ENCODE data around the gene CARHSP1. TPM values are rescaled to one million over a fixed set of nuclear protein-coding genes. Genes with fewer than 3 reads are reported as not detected.
A peak's percentile ranks its signal among the peaks of the same experiment; 100 is the strongest.

CARHSP1 gene
- total RNA-seq, 3 donors from 2014 or later (not counting 1 experiment from before 2014, with no cell fraction given): 59.0 to 70.0 (median 60.1) TPM

DNA sequence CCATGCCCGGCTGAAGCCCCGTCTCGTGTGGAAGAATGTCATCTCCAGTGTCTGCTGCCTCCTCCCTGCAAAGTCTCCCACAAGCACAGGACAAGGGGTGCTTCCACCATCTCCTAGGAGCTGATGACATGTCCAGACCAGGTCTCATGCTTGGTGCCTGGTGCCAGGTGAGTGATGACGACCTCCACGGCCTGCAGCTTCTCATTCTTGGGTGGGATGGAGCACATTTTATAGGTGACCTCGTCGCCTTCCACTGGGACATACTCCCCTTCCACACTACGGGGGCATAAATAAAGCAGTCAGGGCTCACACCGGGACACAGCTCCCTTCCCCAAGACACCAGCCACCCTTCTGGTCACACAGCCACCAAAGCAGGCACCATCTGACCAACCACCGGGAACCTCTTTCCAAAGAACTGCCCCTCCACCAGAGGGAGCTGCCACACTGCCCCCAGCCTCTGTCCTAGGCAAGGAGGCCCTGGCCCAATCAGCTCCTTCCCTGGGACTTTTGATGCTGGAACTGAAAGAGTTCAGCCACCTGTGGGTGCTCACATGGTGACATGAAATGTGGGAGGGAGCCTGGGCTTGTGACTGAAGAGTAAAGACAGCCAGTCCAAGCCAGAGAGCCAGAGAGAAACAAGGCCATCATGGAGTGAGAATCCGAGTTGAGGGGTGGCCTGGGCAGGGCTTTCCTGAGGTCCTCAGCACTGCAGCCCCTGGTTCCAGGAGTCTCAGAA is 13.6 kb downstream of the CARHSP1 start:
- TF ChIP-seq, protein P1, sequence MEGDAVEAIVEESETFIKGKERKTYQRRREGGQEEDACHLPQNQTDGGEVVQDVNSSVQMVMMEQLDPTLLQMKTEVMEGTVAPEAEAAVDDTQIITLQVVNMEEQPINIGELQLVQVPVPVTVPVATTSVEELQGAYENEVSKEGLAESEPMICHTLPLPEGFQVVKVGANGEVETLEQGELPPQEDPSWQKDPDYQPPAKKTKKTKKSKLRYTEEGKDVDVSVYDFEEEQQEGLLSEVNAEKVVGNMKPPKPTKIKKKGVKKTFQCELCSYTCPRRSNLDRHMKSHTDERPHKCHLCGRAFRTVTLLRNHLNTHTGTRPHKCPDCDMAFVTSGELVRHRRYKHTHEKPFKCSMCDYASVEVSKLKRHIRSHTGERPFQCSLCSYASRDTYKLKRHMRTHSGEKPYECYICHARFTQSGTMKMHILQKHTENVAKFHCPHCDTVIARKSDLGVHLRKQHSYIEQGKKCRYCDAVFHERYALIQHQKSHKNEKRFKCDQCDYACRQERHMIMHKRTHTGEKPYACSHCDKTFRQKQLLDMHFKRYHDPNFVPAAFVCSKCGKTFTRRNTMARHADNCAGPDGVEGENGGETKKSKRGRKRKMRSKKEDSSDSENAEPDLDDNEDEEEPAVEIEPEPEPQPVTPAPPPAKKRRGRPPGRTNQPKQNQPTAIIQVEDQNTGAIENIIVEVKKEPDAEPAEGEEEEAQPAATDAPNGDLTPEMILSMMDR (IDR thresholded peaks at IDR 0.05): no peak
- no peak overlapping the region for H3K27ac ChIP-seq (ENCODE audit: low read length)
- intact Hi-C loops (cut with micrococcal nuclease): no loop called here
- H3K9me3 Mint-ChIP-seq: no peaks in the 10 kb centered on the region
- peaks cover 4% of the 10 kb centered on the region for H3K4me1 ChIP-seq (ENCODE audit: control insufficient read depth, insufficient read depth, low read length)
- peaks cover 21 to 35% of the 10 kb centered on the region in 2 donors for H3K4me1 Mint-ChIP-seq
- H3K36me3 Mint-ChIP-seq: no peaks in the 10 kb centered on the region
- no peaks in the 10 kb centered on the region for H3K27me3 Mint-ChIP-seq (ENCODE audit: low read depth in 2 of 2)
- H3K27me3 ChIP-seq (ENCODE audit: control insufficient read depth, insufficient read depth, low read length): no peaks in the 10 kb centered on the region
- peaks cover 36% of the 10 kb centered on the region for H3K36me3 ChIP-seq (ENCODE audit: control insufficient read depth, insufficient read depth, low read length)
- DNase-seq (no peak), ATAC-seq (no peak)
- peak overlapping the region in 1 of 2 donors; percentile 58 for H3K27ac Mint-ChIP-seq
- no peak overlapping the region for H3K4me3 Mint-ChIP-seq
- H3K4me3 ChIP-seq (ENCODE audit: low read length): no peak overlapping the region
- no peaks in the 10 kb centered on the region for H3K9me3 ChIP-seq (ENCODE audit: control insufficient read depth, insufficient read depth, low read length)
- WGBS (ENCODE audit: insufficient coverage): 96% methylated on average over 11 of the region's 11 CpGs

- Histone ChIP-seq H3K4me1 (ENCODE audit: control insufficient read depth, insufficient read depth, low read length) (peaks cover 6% of the 10 kb centered on the region), H3K9me3 (ENCODE audit: control insufficient read depth, insufficient read depth, low read length) (no peaks in the 10 kb centered on the region), H3K27me3 (ENCODE audit: control insufficient read depth, insufficient read depth, low read length) (no peaks in the 10 kb centered on the region), H3K27ac (ENCODE audit: low read length) (no peak overlapping the region), H3K4me3 (ENCODE audit: low read length) (no peak overlapping the region), H3K36me3 (ENCODE audit: control insufficient read depth, insufficient read depth, low read length) (peaks cover 40% of the 10 kb centered on the region)
- Mint-ChIP-seq H3K9me3 (no peaks in the 10 kb centered on the region), H3K4me1 (peaks cover 23 to 35% of the 10 kb centered on the region in 2 donors), H3K4me3 (no peak overlapping the region), H3K27ac (peak overlapping the region in 1 of 2 donors; percentile 58), H3K36me3 (no peaks in the 10 kb centered on the region), H3K27me3 (ENCODE audit: low read depth in 2 of 2) (no peaks in the 10 kb centered on the region)
- intact Hi-C loops (cut with micrococcal nuclease): no loop called here
- DNase-seq (no peak), ATAC-seq (no peak)
- TF ChIP-seq, protein P1 (IDR thresholded peaks at IDR 0.05): no peak
- 91% methylated on average over 7 of the region's 9 CpGs for WGBS (ENCODE audit: insufficient coverage)
These were observed 14.4 kb downstream of the CARHSP1 start for GRCh38 chr16:8854298-8854948.

DNA sequence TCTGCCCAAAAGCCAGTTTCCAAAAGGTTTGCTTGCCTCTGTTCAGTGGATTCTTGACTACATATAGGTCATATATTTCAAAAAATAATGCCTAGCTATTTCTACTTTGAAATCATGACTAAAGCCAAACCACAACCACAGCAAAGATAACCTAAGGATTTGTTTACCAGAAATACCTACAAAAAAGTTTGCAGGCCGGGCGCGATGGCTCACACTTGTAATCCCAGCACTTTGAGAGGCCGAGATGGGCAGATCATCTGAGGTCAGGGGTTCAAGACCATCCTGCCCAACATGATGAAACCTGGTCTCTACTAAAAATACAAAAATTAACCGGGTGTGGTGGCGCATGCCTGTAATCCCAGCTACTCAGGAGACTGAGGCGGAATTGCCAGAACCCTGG is 15.2 kb downstream of the CARHSP1 start:
- no peak overlapping the region for H3K27ac ChIP-seq (ENCODE audit: low read length)
- no peaks in the 10 kb centered on the region for H3K9me3 ChIP-seq (ENCODE audit: control insufficient read depth, insufficient read depth, low read length)
- Mint-ChIP-seq H3K27ac (peak overlapping the region in 1 of 2 donors; percentile 53), H3K4me3 (no peak overlapping the region), H3K36me3 (no peaks in the 10 kb centered on the region), H3K27me3 (ENCODE audit: low read depth in 2 of 2) (no peaks in the 10 kb centered on the region), H3K4me1 (peaks cover 23 to 35% of the 10 kb centered on the region in 2 donors), H3K9me3 (no peaks in the 10 kb centered on the region)
- ATAC-seq (no peak), DNase-seq (no peak)
- TF ChIP-seq, protein P1 (IDR thresholded peaks at IDR 0.05): no peak
- peaks cover 6% of the 10 kb centered on the region for H3K4me1 ChIP-seq (ENCODE audit: control insufficient read depth, insufficient read depth, low read length)
- peaks cover 40% of the 10 kb centered on the region for H3K36me3 ChIP-seq (ENCODE audit: control insufficient read depth, insufficient read depth, low read length)
- intact Hi-C loops (cut with micrococcal nuclease): no loop called here
- no peaks in the 10 kb centered on the region for H3K27me3 ChIP-seq (ENCODE audit: control insufficient read depth, insufficient read depth, low read length)
- WGBS (ENCODE audit: insufficient coverage): 70% methylated on average over 7 of the region's 7 CpGs
- H3K4me3 ChIP-seq (ENCODE audit: low read length): no peak overlapping the region

All from natural killer cell (primary cell).